ENCODE measurements around the gene TRIM69. TPM values are rescaled to one million over a fixed set of nuclear protein-coding genes. Genes with fewer than 3 reads are reported as not detected.

The TRIM69 gene
- total RNA-seq, 1 donor from 2014 or later, result 19.6 TPM

- peaks cover 2% of the 10 kb centered on the region for H3K9me3 Mint-ChIP-seq
- peaks cover 4% of the 10 kb centered on the region for H3K36me3 Mint-ChIP-seq
- H3K27me3 Mint-ChIP-seq (ENCODE audit: low read depth), result no peaks in the 10 kb centered on the region
- peak overlapping the region; percentile 94 for H3K4me3 Mint-ChIP-seq
- peaks cover 15% of the 10 kb centered on the region for H3K4me1 Mint-ChIP-seq
- no peak for DNase-seq (ENCODE audit: low spot score in 2 of 2, unreplicated experiment in 2 of 2)
- H3K27ac Mint-ChIP-seq, result peak overlapping the region; percentile 100
- no peak for TF ChIP-seq CTCF (IDR thresholded peaks at IDR 0.05; ENCODE audit: unreplicated experiment)
These were observed 25.9 kb upstream of the TRIM69 start for GRCh38 chr15:44710236-44711095.

DNA sequence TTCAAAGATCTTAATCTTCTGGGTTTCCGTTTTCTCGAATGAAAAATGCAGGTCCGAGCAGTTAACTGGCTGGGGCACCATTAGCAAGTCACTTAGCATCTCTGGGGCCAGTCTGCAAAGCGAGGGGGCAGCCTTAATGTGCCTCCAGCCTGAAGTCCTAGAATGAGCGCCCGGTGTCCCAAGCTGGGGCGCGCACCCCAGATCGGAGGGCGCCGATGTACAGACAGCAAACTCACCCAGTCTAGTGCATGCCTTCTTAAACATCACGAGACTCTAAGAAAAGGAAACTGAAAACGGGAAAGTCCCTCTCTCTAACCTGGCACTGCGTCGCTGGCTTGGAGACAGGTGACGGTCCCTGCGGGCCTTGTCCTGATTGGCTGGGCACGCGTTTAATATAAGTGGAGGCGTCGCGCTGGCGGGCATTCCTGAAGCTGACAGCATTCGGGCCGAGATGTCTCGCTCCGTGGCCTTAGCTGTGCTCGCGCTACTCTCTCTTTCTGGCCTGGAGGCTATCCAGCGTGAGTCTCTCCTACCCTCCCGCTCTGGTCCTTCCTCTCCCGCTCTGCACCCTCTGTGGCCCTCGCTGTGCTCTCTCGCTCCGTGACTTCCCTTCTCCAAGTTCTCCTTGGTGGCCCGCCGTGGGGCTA is 25.1 kb upstream of the TRIM69 start, which contains the start of the genes B2M and PATL2:
Gene B2M (plus strand): TSS at position 422 of the 647 bp plus-strand sequence. CDS start 30 bp downstream, at position 452.
Gene PATL2 (minus strand): TSS at position 228 of the 647 bp plus-strand sequence. CDS start 34,833 bp downstream, outside the sequence.
- peak within 1 kb of the TSS; percentile 94 for H3K4me3 Mint-ChIP-seq
- H3K4me1 Mint-ChIP-seq, result peaks cover 15% of the 10 kb centered on the region
- no peak for TF ChIP-seq CTCF (IDR thresholded peaks at IDR 0.05; ENCODE audit: unreplicated experiment)
- peaks cover 7% of the 10 kb centered on the region for H3K36me3 Mint-ChIP-seq
- H3K27ac Mint-ChIP-seq, result peak within 1 kb of the TSS; percentile 100
- peak; percentile 87 to 99 for DNase-seq (ENCODE audit: low spot score in 2 of 2, unreplicated experiment in 2 of 2)
- no peaks in the 10 kb centered on the region for H3K27me3 Mint-ChIP-seq (ENCODE audit: low read depth)
- no peaks in the 10 kb centered on the region for H3K9me3 Mint-ChIP-seq

GRCh38 chr15:44711743-44712345 is 24.5 kb upstream of the TRIM69 start:
- Mint-ChIP-seq H3K27ac (peak overlapping the region; percentile 100), H3K4me1 (peaks cover 15% of the 10 kb centered on the region), H3K9me3 (no peaks in the 10 kb centered on the region)

DNA sequence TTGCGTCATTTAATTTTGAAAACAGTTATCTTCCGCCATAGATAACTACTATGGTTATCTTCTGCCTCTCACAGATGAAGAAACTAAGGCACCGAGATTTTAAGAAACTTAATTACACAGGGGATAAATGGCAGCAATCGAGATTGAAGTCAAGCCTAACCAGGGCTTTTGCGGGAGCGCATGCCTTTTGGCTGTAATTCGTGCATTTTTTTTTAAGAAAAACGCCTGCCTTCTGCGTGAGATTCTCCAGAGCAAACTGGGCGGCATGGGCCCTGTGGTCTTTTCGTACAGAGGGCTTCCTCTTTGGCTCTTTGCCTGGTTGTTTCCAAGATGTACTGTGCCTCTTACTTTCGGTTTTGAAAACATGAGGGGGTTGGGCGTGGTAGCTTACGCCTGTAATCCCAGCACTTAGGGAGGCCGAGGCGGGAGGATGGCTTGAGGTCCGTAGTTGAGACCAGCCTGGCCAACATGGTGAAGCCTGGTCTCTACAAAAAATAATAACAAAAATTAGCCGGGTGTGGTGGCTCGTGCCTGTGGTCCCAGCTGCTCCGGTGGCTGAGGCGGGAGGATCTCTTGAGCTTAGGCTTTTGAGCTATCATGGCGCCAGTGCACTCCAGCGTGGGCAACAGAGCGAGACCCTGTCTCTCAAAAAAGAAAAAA is 23.9 kb upstream of the TRIM69 start:
- H3K4me1 Mint-ChIP-seq, result peaks cover 15% of the 10 kb centered on the region
- H3K27me3 Mint-ChIP-seq (ENCODE audit: low read depth), result no peaks in the 10 kb centered on the region
- peak overlapping the region; percentile 100 for H3K27ac Mint-ChIP-seq
- no peak for DNase-seq (ENCODE audit: low spot score in 2 of 2, unreplicated experiment in 2 of 2)
- H3K36me3 Mint-ChIP-seq, result peaks cover 13% of the 10 kb centered on the region
- H3K9me3 Mint-ChIP-seq, result no peaks in the 10 kb centered on the region
- TF ChIP-seq CTCF (IDR thresholded peaks at IDR 0.05; ENCODE audit: unreplicated experiment), result no peak
- peak overlapping the region; percentile 94 for H3K4me3 Mint-ChIP-seq

More at GRCh38 chr15:44711743-44712345, 24.5 kb upstream of the TRIM69 start:
- Mint-ChIP-seq H3K4me3 (peak overlapping the region; percentile 94), H3K36me3 (peaks cover 9% of the 10 kb centered on the region), H3K27me3 (ENCODE audit: low read depth) (no peaks in the 10 kb centered on the region)
- TF ChIP-seq CTCF (IDR thresholded peaks at IDR 0.05; ENCODE audit: unreplicated experiment), result no peak
- peak; percentile 21 to 57 for DNase-seq (ENCODE audit: low spot score in 2 of 2, unreplicated experiment in 2 of 2)

Data from mesothelial cell of epicardium (in vitro differentiated cells).